Sigmoid colon (tissue), 7 donors: Measurements from ENCODE around the gene CCL7. TPM values are rescaled to one million over a fixed set of nuclear protein-coding genes. Genes with fewer than 3 reads are reported as not detected.

Experiments
- DNase-seq: peaks from one replicate; pipeline ENCODE4 v3.0.0-alpha.2; 2019
- H3K27ac ChIP-seq, 4 donors: fragments of 200-600 bp; sonication (generic); one replicate each; pipeline ENCODE4 v1.5.1; 2016 to 2019; ENCODE audit warnings: mild to moderate bottlenecking in 1 of 4
- H3K27me3 ChIP-seq, 3 donors: fragments of 200-600 bp; sonication (generic); one replicate each; pipeline ENCODE4 v1.5.1; 2019; ENCODE audit warnings: mild to moderate bottlenecking in 1 of 3
- H3K36me3 ChIP-seq, 4 donors: fragments of 200-600 bp; sonication (generic); one replicate each; pipeline ENCODE4 v1.5.1; 2016 to 2019
- H3K4me1 ChIP-seq, 4 donors: fragments of 200-600 bp; sonication (generic); one replicate each; pipeline ENCODE4 v1.5.1; 2017 to 2019
- H3K4me3 ChIP-seq, 4 donors: fragments of 200-600 bp; sonication (generic); one replicate each; pipeline ENCODE4 v1.5.1; 2017 to 2019; ENCODE audit warnings: mild to moderate bottlenecking in 2 of 4, moderate library complexity in 1 of 4
- H3K9me3 ChIP-seq, 4 donors: fragments of 200-600 bp in 3 of 4; sonication (generic) in 3 of 4; one replicate each; pipeline versions ENCODE4 v1.5.1 to v1.6.1; 2013 to 2019
- CTCF ChIP-seq, 4 experiments: fragments of 450-650 bp in 3 of 4; fragments of 200-600 bp in 1 of 4; IDR thresholded peaks; one replicate each; pipeline ENCODE4 v1.5.1; 2016 to 2019; ENCODE audit warnings: antibody characterized with exemption in 4 of 4, mild to moderate bottlenecking in 3 of 4, moderate library complexity in 2 of 4
- EP300 ChIP-seq, 4 donors: sonication (generic); formaldehyde crosslinking; IDR thresholded peaks; one replicate each; pipeline ENCODE4 v1.6.1; 2017; ENCODE audit warnings: antibody characterized with exemption in 4 of 4
- POLR2A ChIP-seq, 2 donors: fragments of 450-650 bp; IDR thresholded peaks; one replicate each; pipeline ENCODE4 v1.6.1; 2016; ENCODE audit warnings: antibody characterized with exemption in 2 of 2, mild to moderate bottlenecking in 2 of 2, moderate library complexity in 2 of 2
- POLR2AphosphoS5 ChIP-seq, 4 donors: sonication (generic); formaldehyde crosslinking; IDR thresholded peaks; one replicate each; pipeline ENCODE4 v1.6.1; 2017; ENCODE audit warnings: antibody characterized with exemption in 4 of 4
- WGBS, 2 donors: extraction: QIAGEN DNeasy Blood & Tissue Kit; methylation state at CpG; one replicate each; pipeline ENCODE4 v1.1.7; 2013; 5-methylcytosine and 5-hydroxymethylcytosine counted together
- intact Hi-C: fragments of 100-400 bp; cut with DNase I; formaldehyde crosslinking; loops from one replicate; pipeline ENCODE4 v1.15.1; 2023
- polyA plus RNA-seq, 3 donors: library from polyadenylated mRNA; stranded (reverse); fragments of 200-250 nt; gene quantifications; one replicate each; pipeline ENCODE4 v1.2.3, GENCODE V29; 2013
- total RNA-seq, 4 donors: library from RNA; depleted of rRNA; stranded (reverse); fragments of >200 nt; gene quantifications; one replicate each; pipeline ENCODE4 v1.1.0, GENCODE V29; 2016
- donor health status: healthy with polysubstance abuse.
- donor health status: Bipolar disorder and iron deficiency.
- donor health status: healthy.

The CCL7 gene
- total and polyA plus RNA-seq, 7 donors, result 0.13 TPM; not detected in 6

GRCh38 chr17:34319039-34319483, 49.0 kb downstream of the CCL7 start, which contains the start of gene CCL8:
Gene CCL8, plus strand, starts transcription at chr17:34319435. Its CDS starts 67 bp downstream, at chr17:34319502.
- 29 to 60% methylated on average over 2 of the region's 2 CpGs for WGBS, 2 donors
- H3K27ac ChIP-seq, result peak within 1 kb of the TSS in 2 of 4 donors; percentile 16 to 39
- H3K27me3 ChIP-seq, result no peaks in the 10 kb centered on the region
- H3K36me3 ChIP-seq, result no peaks in the 10 kb centered on the region
- no peaks in the 10 kb centered on the region for H3K9me3 ChIP-seq
- peaks cover 0 to 4% (median 0%) of the 10 kb centered on the region in 4 donors for H3K4me1 ChIP-seq
- no peak for DNase-seq
- intact Hi-C loops, result no loop called here
- no peak within 1 kb of the TSS for H3K4me3 ChIP-seq
- TF ChIP-seq EP300 (IDR thresholded peaks at IDR 0.05), result no peak
- TF ChIP-seq POLR2A (IDR thresholded peaks at IDR 0.05), result no peak
- no peak for TF ChIP-seq CTCF (IDR thresholded peaks at IDR 0.05)
- no peak for TF ChIP-seq POLR2AphosphoS5 (IDR thresholded peaks at IDR 0.05)

Other genes with a start within 250 kb of the CCL7 start
- gene CCL2, start 14.9 kb upstream of the CCL7 start, total RNA-seq, result 100 to 1,000 TPM in 1 of 4 donors, 10 to 100 TPM in 3; 27.6 to 862 (median 38.6) TPM
- gene CCL2, start 14.9 kb upstream of the CCL7 start, polyA plus RNA-seq, result 10 to 100 TPM; 24.3 to 50.5 (median 37.6) TPM
- gene CCL11, start 15.5 kb downstream of the CCL7 start, total RNA-seq, result 10 to 100 TPM in 3 of 4 donors, 1 to 10 TPM in 1; 9.9 to 62.6 (median 46.0) TPM
- 10 to 100 TPM in 1 of 3 donors, 1 to 10 TPM in 2; 3.0 to 24.6 (median 5.6) TPM for gene CCL11, start 15.5 kb downstream of the CCL7 start, polyA plus RNA-seq
- 1 to 10 TPM in 1 of 4 donors, not detected in 3; 1.6 TPM for gene CCL8, start 49.2 kb downstream of the CCL7 start, total RNA-seq
- 10 to 100 TPM in 1 of 3 donors, 1 to 10 TPM in 2; 2.5 to 12.5 (median 6.6) TPM for gene CCL8, start 49.2 kb downstream of the CCL7 start, polyA plus RNA-seq
- gene CCL13, start 86.3 kb downstream of the CCL7 start, total RNA-seq, result 1 to 10 TPM in 2 of 4 donors, not detected in 2; 1.7 to 2.1 TPM
- 10 to 100 TPM in 1 of 3 donors, 1 to 10 TPM in 2; 2.0 to 47.9 (median 9.6) TPM for gene CCL13, start 86.3 kb downstream of the CCL7 start, polyA plus RNA-seq
- gene CCL1, start 93.0 kb downstream of the CCL7 start, total RNA-seq, result not detected
- not detected for gene CCL1, start 93.0 kb downstream of the CCL7 start, polyA plus RNA-seq